Activated naive CD8-positive, alpha-beta T cell treated with anti-CD3 and anti-CD28 coated beads, Interleukin-2, amount 50 U/mL, for 16 hours (primary cell): Measurements from ENCODE around the gene FILIP1.
"Not testable (repeated sequence)": the region's sequence is repeated elsewhere in the genome, so short reads cannot be mapped to it uniquely, and the experiment has no call there.

Source experiments
- DNase-seq: peaks from one replicate; pipeline ENCODE4 v3.0.0-alpha.2; 2020; ENCODE audit warnings: low read depth, low spot score

FILIP1 gene

GRCh38 chr6:75449630-75450206 is 43.9 kb downstream of the FILIP1 start:
- no peak for DNase-seq

GRCh38 chr6:75446241-75446880 is 47.2 kb downstream of the FILIP1 start:
- DNase-seq = no peak

GRCh38 chr6:75445738-75446137 is 47.9 kb downstream of the FILIP1 start:
- no peak for DNase-seq

GRCh38 chr6:75444899-75445298 is 48.7 kb downstream of the FILIP1 start:
- no peak for DNase-seq

DNA sequence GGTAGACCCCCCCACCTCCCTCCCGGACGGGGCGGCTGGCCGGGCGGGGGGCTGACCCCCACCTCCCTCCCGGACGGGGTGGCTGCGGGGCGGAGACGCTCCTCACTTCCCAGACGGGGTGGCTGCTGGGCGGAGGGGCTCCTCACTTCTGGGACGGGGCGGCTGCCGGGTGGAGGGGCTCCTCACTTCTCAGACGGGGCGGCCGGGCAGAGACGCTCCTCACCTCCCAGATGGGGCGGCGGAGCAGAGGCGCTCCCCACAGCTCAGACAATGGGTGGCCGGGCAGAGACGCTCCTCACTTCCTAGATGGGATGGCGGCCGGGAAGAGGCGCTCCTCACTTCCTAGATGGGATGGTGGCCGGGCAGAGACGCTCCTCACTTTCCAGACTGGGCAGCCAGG is 51.7 kb downstream of the FILIP1 start:
- not testable (repeated sequence) for DNase-seq

- DNase-seq = not testable (repeated sequence)
Measured at GRCh38 chr6:75441479-75441878, 52.1 kb downstream of the FILIP1 start.

GRCh38 chr6:75438442-75439116 is 55.0 kb downstream of the FILIP1 start:
- DNase-seq = no peak

DNA sequence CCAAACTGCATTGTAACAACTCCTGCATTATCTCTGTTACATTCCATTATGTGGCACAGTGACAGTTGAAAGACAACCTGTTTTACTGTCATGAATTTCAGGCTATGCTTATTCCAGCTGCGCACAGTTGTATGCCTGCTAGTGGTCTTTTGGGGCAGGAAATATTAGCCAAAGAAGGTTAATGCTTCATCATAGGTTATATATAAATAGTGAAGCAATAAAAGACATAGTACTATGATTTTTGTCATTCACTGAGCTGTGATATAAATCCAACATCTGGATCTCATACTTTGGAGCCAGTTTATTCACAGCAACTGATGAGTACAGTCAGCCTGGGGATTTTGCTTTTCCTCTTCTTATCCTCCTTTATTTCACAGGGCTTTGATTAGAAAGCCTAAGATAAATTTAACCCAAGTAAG is 55.6 kb downstream of the FILIP1 start:
- DNase-seq = no peak

DNA sequence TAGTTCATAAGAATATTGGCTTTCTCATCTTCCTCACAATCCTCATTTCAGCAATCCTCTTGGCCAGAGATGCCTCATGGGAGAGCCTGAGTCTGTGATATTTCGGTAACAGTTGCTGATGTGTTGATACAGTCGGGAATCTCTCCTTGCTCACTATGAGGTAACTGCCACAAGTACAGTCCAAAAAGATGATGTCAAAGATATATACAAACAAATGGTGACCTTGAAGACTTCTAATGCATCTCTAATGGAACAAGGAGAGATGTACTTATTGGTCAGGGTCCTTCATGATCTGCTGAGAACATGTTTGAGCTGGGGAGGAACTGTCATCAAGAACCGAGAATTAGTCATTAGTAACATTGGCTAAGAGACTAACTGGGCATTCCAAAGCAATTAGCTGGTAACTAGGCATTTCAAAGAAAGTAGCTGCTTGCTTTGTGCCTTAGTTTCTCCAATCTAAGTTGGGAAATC is 56.1 kb downstream of the FILIP1 start:
- DNase-seq = no peak

DNA sequence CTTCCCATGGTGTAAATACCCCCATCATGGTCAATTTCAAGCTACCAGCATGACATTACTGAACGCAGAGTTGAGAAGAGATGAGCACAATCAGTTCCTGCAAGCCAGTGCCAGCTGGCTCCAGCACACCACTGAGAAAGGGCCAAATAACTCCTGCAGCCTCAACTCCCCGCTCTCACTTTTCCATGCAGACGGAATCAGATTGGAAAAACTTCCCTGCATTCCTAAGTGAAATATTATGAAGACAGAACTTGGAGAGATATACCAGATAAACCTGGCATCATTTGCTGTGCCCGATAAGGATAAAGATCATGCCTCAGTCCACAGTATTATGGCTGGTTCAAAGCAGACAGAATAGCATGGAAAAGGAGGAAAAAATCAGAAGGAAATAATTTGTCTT is 56.7 kb downstream of the FILIP1 start:
- no peak for DNase-seq

DNA sequence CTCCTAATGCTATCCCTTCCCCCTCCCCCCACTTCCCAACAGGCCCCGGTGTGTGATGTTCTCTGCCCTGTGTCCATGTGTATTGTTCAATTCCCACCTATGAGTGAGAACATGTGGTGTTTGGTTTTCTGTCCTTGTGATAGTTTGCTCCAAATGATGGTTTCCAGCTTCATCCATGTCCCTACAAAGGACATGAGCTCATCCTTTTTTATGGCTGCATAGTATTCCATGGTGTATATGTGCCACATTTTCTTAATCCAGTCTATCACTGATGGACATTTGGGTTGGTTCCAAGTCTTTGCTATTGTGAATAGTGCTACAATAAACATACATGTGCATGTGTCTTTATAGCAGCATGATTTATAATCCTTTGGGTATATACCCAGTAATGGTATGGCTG is 60.8 kb downstream of the FILIP1 start:
- DNase-seq = not testable (repeated sequence)

DNA sequence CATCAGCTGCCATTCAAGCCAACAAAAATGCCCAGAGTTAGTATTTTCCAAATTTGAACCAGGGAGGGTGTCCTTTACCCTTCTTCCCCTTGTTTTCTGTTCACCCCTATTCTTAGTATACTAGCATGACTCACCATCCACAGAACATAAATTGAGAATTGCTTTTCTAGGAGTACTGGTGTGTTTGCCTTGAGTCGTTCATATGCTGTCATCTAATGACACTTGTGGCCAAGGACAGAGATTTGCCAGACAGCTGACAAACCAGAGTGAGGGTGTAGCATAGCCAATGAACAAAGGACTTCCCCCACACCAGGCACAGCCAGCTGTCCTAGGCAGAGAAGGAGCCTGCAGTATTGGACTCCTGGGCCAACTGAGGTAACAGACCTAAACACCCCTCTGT is 62.2 kb downstream of the FILIP1 start:
- DNase-seq = no peak

- no peak for DNase-seq
Measured at GRCh38 chr6:75430631-75431325, 62.8 kb downstream of the FILIP1 start.

- DNase-seq = no peak
Measured at GRCh38 chr6:75429061-75429703, 64.4 kb downstream of the FILIP1 start.

GRCh38 chr6:75428204-75428603 is 65.4 kb downstream of the FILIP1 start:
- no peak for DNase-seq

DNA sequence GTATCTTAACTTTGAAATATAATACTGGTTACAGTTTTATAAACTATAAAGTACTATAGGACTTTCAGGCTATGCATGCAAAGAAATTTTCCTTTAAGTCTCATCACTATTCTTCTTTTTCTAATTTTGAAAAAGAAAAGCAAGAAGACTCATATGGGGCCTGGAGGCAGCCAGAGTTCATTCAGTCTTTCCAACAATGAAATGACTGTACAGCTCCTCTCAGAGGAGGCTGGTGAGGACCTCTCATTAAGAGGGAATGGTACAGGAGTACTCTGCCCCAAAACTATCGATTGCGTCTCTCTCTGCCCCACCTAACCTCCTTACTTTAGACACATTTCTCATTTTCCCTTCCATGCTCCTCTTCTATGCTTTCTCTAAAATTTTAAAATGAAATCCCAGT is 66.3 kb downstream of the FILIP1 start:
- DNase-seq = no peak

- DNase-seq = no peak
Measured at GRCh38 chr6:75424618-75425548, 68.7 kb downstream of the FILIP1 start.

GRCh38 chr6:75423386-75423785 is 70.2 kb downstream of the FILIP1 start:
- no peak for DNase-seq

DNA sequence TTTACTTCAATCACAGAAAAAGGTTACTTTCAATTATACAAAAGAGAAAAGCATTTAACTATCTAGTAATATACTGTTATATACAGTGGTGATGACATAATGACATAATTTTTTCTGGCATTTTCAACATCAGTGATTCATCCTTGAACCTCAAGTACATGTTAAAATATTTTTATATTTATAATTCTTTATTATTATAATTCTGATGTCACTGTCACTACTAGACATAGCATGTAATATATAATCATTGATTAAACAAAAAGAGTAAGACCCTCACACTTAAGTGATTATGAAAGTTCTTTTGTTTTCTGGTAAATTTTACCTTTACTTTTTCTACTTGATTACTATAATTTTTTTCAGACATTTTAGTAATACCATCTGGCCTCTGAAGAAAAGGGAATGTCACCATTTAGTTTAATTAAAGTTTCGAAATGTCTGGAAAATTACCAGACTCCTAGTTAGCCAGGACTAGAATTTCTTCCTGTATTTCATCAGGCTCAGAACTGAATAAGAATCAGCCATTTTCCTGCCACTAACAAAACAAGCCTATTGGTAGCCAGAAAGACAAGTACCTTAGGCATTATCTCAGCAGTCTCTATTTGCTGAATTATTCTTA is 71.5 kb downstream of the FILIP1 start:
- DNase-seq = no peak

DNA sequence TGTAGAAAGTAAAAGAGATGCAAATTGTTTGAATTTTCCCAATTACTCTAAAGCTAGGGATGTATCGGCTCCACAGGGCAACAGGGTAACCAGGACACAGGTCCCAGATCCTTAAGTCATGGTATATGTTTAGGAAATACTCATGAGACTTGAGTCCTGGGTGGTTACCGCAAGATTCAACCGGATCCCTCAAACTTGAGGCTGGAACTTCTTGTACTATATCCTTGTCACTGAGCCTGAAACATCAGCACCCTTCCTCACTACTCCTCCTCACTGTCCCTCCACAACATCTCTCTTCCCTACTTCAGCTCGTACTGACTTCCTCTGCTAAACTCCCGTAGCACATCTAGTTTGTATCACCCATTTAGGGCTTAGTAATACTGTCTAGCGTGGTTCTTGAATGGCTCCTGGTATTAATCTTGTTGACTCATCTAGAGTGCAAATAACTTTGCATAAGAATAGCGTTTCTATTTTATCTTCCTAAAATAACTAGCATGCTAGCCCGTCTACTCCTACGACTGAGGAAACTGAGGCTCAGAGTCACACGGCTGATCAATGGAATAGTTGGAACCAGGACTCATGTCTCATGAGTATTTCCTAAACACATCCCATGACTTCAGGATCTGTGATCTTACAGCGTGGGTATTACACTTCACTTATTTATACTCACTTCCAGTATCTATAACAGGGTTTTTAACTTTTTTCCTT is 72.1 kb downstream of the FILIP1 start:
- DNase-seq = no peak
